GM19463 (cell line): ENCODE data around the gene SLFN11.
"Not testable (repeated sequence)": the region's sequence is repeated elsewhere in the genome, so short reads cannot be mapped to it uniquely, and the experiment has no call there.

Source experiments
- ATAC-seq: cut with Tn5 transposase; IDR thresholded peaks from one replicate; pipeline ENCODE4 v1.9.1; 2021; ENCODE audit warnings: mild to moderate bottlenecking, moderate library complexity; ENCODE audit not compliant: unreplicated experiment

SLFN11 gene

GRCh38 chr17:35359398-35359797 is 14.0 kb downstream of the SLFN11 start:
- ATAC-seq = no peak

GRCh38 chr17:35352284-35352683 is 21.1 kb downstream of the SLFN11 start:
- ATAC-seq = no peak

- no peak for ATAC-seq
Observed at GRCh38 chr17:35350493-35350892, 22.9 kb downstream of the SLFN11 start.

- no peak for ATAC-seq
Observed at GRCh38 chr17:35345926-35346771, 27.3 kb downstream of the SLFN11 start.

DNA sequence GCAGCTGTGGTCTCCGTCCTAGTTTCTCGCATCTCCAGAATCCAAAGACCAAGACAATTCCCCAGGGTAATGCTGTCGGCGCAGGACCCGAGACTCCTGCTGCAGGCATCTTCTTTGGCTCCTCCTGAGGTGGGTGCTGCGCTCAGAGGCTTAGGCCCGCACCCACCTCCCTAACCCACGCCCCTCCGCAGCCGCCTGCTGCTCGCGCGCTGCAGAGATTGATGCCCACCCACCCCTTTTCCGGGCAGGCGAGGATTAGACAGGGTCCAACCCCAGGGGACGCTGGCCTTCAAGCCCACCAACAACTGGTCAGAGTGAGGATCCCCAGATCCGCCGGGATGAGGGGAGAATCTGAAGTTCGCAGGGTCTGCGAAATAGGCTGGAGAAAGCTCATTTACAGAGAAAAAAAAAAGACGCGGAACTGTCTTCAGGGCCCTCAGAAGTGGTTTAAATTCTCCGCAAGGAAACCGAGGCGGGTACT is 27.9 kb downstream of the SLFN11 start:
- ATAC-seq = no peak

- ATAC-seq = no peak
Observed at GRCh38 chr17:35344262-35344661, 29.2 kb downstream of the SLFN11 start.

- ATAC-seq = no peak
Observed at GRCh38 chr17:35342276-35342675, 31.1 kb downstream of the SLFN11 start.

DNA sequence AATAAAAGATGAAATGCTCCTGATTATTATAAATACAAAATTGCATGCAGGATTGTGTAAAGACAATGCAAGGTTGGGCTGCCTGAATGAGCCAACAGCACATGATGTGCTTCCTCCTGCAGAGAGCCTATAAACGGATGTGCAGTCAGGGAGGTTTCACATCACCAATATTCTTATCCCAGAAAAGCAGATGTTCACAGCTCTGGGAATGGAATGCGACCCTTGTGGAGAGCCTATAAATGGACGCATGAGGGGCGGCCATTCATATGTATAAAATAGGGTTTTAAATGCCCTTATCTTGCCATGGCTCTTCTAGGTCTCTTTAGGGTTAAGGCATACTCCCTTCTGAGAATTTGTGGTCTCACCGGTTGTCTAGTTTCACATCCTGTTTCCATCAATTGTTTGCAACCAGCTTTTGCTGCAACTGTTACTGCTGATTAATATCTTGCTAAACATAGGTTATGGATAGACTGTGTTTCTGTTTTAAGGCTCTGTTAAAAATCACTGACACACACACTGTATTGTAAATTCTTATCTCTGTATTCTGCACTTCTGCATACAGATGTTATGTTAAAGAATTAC is 31.9 kb downstream of the SLFN11 start:
- ATAC-seq = no peak

- no peak for ATAC-seq
Observed at GRCh38 chr17:35338230-35338629, 35.2 kb downstream of the SLFN11 start.

DNA sequence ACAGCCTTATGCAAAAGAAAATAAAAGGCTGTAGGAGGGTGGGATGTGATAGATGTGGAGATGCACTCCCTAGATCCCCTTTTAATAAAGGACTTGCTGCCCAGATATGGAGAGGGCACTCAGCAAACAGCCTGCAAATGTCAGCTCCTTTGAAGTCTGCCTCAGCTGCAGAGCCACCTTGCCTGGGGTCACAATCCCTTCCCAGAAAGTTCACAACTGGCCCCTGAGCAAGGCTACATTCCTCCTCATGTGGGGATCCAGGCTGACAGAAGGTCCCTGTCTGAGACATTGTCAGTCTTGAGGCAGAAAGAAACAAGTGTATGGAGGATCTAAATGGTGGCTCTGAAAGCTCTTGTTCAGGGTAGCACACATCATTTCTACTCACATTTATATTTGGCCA is 36.1 kb downstream of the SLFN11 start:
- no peak for ATAC-seq

- ATAC-seq = not testable (repeated sequence)
Observed at GRCh38 chr17:35333578-35333977, 39.8 kb downstream of the SLFN11 start.

DNA sequence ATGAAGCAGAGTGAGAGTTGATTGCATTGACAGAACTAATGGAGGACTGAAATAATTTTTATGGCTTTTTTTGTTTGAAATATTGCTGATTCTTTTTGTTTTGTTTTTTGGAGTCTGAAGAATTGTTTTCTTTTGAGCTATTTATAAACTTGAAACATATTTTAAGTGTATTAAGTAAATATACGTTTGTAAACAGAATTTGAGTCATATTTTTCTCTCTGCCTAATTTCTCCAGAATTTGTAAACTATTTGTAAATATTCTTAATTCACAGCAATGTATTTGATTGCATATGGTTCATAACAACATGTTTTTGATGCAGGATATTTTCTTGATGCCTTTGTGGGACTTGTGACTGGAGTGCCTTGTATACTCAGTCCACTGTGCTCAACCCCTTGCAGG is 50.7 kb downstream of the SLFN11 start:
- ATAC-seq = no peak

GRCh38 chr17:35315971-35316370 is 57.5 kb downstream of the SLFN11 start:
- ATAC-seq = no peak

GRCh38 chr17:35315283-35315682 is 58.1 kb downstream of the SLFN11 start:
- no peak for ATAC-seq

DNA sequence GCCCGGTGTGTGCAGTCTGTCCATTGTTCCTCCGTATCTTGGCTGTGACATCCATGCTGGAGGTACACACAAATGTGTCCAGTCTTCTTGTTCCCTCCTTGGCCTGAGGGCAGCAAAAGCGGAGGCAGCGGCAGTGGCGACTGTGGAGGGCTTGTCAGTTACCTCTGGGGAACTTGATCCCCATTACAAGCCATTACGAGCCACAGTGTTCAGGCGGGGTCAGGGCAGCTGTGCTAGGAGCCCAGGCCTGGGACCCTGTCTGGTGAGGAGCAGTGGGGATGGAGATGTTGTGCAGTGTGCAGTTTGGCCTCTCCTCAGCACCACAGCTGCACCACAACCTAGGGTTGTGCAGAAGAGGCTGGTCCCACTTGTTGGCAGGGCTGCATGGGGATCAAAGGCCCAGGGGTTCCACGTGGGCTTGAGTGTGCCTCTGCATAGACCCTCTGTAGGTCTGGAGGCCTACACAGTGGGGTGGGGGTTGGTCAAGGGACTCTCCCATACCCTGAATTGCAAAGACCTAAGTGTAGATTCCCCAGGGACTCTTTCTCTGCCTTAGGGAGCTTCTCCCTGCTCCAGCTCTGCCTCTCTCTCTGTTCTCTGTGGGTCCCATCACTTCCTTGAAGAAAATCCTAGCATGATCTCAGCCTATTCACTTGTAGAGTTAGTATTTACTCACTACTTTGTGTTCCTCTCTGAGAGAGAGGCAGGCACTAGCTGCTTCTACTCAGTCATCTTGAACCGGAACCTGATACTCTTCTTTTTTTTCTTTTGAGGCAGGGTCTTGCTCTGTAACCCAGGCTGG is 58.8 kb downstream of the SLFN11 start:
- no peak for ATAC-seq

GRCh38 chr17:35313875-35314409 is 59.5 kb downstream of the SLFN11 start:
- no peak for ATAC-seq

DNA sequence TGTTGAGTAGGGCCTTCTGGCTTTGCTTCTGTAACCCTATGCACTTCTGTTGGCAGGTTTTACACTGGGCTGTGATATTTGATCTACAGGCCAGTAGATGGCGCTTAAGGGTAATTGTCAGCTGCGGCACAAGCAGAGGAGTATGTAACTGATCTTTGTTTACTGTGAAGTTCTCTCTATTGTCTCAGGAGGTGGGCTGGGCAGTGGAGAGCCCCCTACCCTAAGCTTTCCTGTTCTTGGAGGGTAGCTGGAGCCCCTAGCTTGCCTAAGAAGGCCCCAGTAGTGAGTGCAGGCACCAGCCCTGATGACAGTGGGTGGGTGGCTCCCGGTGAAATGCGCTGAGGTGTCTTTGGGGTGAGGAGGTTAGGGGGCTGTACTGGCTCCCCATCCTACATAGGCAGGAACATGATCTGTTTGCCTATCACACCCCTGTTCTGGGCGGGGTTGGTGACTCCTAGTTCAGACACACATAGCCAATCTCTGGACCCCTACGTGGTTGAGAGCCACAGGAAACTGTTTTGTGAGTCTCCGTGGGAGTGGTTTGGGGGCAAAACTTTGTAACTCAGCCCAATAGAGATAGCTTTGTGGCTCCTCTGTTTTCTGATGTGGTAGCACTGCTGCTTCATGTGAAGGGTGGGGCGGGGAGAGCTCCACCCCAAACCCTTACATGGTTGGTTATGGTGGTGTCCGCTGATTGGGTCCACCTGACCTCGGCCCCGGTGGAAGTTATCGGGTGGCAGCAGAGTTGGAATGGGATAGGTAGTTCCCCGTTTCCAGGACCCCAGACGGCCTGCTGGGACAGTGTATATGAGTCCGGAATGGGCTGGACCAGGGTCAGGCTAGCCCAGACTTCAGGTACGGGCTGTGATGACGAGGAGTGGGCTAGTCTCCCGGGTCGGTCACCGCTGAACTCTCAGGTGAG is 60.4 kb downstream of the SLFN11 start:
- no peak for ATAC-seq

DNA sequence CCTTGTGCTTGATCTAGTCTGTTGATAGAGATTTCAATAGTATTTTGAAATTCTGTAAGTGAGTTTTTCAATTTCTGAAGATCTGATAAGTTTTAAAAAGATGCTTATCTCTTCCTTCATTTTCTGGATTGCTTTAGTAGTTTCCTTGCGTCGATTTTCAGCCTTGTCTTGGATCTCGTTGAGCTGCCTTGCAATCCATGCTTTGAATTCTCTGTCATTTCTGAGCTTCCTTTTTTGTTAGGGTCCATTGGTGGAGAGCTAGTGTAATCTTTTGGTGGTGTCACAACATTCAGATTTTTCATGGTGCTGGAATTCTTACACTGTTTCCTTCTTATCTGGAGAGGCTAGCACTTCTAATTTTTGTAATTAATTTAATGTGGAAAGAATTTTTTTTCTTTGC is 61.1 kb downstream of the SLFN11 start:
- ATAC-seq = no peak

DNA sequence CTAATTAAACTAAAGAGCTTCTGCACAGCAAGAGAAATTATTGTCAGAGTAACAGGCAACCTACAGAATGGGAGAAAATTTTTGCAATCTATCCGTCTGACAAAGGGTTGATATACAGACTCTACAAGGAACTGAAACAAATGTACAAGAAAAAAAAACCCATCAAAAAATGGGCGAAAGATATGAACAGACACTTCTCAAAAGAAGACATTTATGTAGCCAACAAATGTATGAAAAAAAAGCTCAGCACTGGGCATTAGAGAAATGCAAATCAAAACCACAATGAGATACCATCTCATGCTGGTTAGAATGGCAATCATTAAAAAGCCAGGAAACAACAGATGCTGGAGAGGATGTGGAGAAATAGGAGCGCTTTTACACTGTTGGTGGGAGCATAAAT is 64.1 kb downstream of the SLFN11 start:
- not testable (repeated sequence) for ATAC-seq
